Panc1 (cell line): ENCODE data around the gene LYZ. TPM values are rescaled to one million over a fixed set of nuclear protein-coding genes. Genes with fewer than 3 reads are reported as not detected.

Experiments
- ATAC-seq: fragments of 200-7000 bp; cut with Tn5 transposase; 2 replicates; pipeline ENCODE4 v1.9.1; 2020; ENCODE audit warnings: mild to moderate bottlenecking, moderate library complexity
- BruUV-seq: library from RNA; stranded (reverse); fragments of 400-500 nt; replicated peaks from 2 replicates; lab custom pipeline; 2021; lab: Mats Ljungman, UMichigan
- CTCF ChIA-PET: fragments of 300-600 bp; sonication (Branson Sonifier 250); formaldehyde crosslinking; loops from one replicate; lab custom pipeline; 2022; ENCODE audit warnings: antibody characterized with exemption; lab: Charles Lee
- POLR2A ChIA-PET: fragments of 300-600 bp; sonication (Branson Sonifier 250); formaldehyde crosslinking; loops from one replicate; lab custom pipeline; 2022; ENCODE audit warnings: antibody characterized with exemption; lab: Charles Lee
- DNase-seq: peaks from one replicate; pipeline ENCODE4 v3.0.0-alpha.2; 2010; ENCODE audit warnings: low read depth, low spot score
- H3K27ac ChIP-seq: 2 replicates; pipeline ENCODE4 v1.5.1; 2011; ENCODE audit warnings: mild to moderate bottlenecking, low read length, inconsistent platforms
- H3K27me3 ChIP-seq: fragments of 200-500 bp; sonication (Bioruptor generic); 2 replicates; pipeline ENCODE4 v1.6.0; 2014; ENCODE audit warnings: low read length, inconsistent platforms; ENCODE audit not compliant: control insufficient read depth, insufficient read depth
- H3K36me3 ChIP-seq: fragments of 200-500 bp; sonication (Bioruptor generic); 2 replicates; pipeline ENCODE4 v1.5.1; 2014; ENCODE audit warnings: inconsistent platforms, mild to moderate bottlenecking, low read length, moderate library complexity; ENCODE audit not compliant: control insufficient read depth, insufficient read depth
- H3K4me1 ChIP-seq: 2 replicates; pipeline ENCODE4 v1.5.1; 2011; ENCODE audit warnings: inconsistent platforms, mild to moderate bottlenecking, low read length, moderate library complexity; ENCODE audit not compliant: control insufficient read depth, insufficient read depth
- H3K4me3 ChIP-seq, 2 experiments: 2 replicates each; pipeline ENCODE4 v1.5.1; 2011 to 2012; ENCODE audit warnings: low read depth in 2 of 2, low read length in 2 of 2, mild to moderate bottlenecking in 2 of 2, inconsistent platforms in 1 of 2, moderate library complexity in 1 of 2
- H3K9me3 ChIP-seq: fragments of 200-500 bp; sonication (Bioruptor generic); 2 replicates; pipeline ENCODE4 v1.5.1; 2014; ENCODE audit warnings: low read depth, mild to moderate bottlenecking, inconsistent platforms, low read length, moderate library complexity; ENCODE audit not compliant: control insufficient read depth, insufficient read depth
- POLR2AphosphoS5 ChIP-seq: IDR thresholded peaks from 2 replicates; pipeline ENCODE4 v1.6.1; 2012; ENCODE audit warnings: mild to moderate bottlenecking, low read depth, low read length, moderate library complexity
- SIN3A ChIP-seq: IDR thresholded peaks from 2 replicates; pipeline ENCODE4 v1.6.1; 2012; ENCODE audit warnings: low read depth, mild to moderate bottlenecking, low read length, moderate library complexity, borderline replicate concordance; ENCODE audit not compliant: insufficient read depth
- TCF7L2 ChIP-seq: IDR thresholded peaks from 2 replicates; pipeline ENCODE4 v1.6.1; 2011; ENCODE audit warnings: mild to moderate bottlenecking, low read depth, low read length, inconsistent platforms
- in situ Hi-C: cut with HindIII; loops from 2 replicates; pipeline ENCODE4 v1.10.0; 2016; ENCODE audit warnings: low sequenced_read_pairs, low pct_unique_long_range_greater_than_20kb
- intact Hi-C: fragments of 100-400 bp; cut with micrococcal nuclease; formaldehyde crosslinking; loops from one replicate; pipeline ENCODE4 v1.10.0; 2022; ENCODE audit not compliant: unreplicated experiment
- total RNA-seq: library from RNA; stranded (reverse); gene quantifications from one replicate; pipeline ENCODE4 v1.2.1, GENCODE V29; 2021; ENCODE audit not compliant: unreplicated experiment
- TF ChIP-seq, protein P1 (sequence below): fragments of 450-650 bp; IDR thresholded peaks from 2 replicates; pipeline ENCODE4 v1.5.1; 2017; ENCODE audit warnings: mild to moderate bottlenecking
- TF ChIP-seq, protein P2 (sequence below), 2 experiments: IDR thresholded peaks; 2 replicates each; pipeline ENCODE4 v1.6.1; 2011 to 2012; ENCODE audit warnings: low read depth in 2 of 2, control low read depth in 1 of 2, low read length in 1 of 2, mild to moderate bottlenecking in 1 of 2, moderate library complexity in 1 of 2; ENCODE audit not compliant: insufficient read depth in 1 of 2

Gene LYZ
- total RNA-seq, 1 experiment from 2014 or later, result 1.1 TPM

DNA sequence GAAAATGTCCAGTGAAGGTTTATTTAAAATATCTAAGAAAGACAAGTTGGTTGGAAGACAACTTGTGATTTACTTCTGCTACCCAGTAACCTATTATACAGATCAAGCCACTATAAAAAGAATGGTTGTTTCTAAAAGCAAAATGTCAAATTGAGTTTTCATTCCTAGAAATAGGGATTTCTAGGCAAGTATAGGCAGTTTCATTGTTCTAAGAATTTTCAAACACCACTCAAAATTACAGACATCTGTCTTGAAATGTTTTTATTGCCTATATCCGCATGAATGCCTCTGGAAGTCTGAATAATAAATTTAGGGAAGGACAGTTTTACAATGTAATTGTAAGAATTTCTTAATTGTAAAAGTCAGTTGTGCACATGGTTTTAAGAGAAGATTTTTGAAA lies 20.0 kb downstream of the LYZ start:
- Histone ChIP-seq H3K36me3 (peaks cover 36% of the 10 kb centered on the region), H3K4me1 (no peaks in the 10 kb centered on the region), H3K4me3 (no peak overlapping the region), H3K9me3 (no peaks in the 10 kb centered on the region), H3K27me3 (no peaks in the 10 kb centered on the region), H3K27ac (no peak overlapping the region)
- ATAC-seq (no peak), DNase-seq (no peak)
- in situ Hi-C loops, result no loop called here
- ChIA-PET CTCF (no interaction called here), POLR2A (no interaction called here)
- TF ChIP-seq POLR2AphosphoS5, result no peak
- TF ChIP-seq SIN3A, result no peak
- no peak for TF ChIP-seq TCF7L2
- TF ChIP-seq, protein P1, sequence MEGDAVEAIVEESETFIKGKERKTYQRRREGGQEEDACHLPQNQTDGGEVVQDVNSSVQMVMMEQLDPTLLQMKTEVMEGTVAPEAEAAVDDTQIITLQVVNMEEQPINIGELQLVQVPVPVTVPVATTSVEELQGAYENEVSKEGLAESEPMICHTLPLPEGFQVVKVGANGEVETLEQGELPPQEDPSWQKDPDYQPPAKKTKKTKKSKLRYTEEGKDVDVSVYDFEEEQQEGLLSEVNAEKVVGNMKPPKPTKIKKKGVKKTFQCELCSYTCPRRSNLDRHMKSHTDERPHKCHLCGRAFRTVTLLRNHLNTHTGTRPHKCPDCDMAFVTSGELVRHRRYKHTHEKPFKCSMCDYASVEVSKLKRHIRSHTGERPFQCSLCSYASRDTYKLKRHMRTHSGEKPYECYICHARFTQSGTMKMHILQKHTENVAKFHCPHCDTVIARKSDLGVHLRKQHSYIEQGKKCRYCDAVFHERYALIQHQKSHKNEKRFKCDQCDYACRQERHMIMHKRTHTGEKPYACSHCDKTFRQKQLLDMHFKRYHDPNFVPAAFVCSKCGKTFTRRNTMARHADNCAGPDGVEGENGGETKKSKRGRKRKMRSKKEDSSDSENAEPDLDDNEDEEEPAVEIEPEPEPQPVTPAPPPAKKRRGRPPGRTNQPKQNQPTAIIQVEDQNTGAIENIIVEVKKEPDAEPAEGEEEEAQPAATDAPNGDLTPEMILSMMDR, result no peak
- TF ChIP-seq, protein P2, sequence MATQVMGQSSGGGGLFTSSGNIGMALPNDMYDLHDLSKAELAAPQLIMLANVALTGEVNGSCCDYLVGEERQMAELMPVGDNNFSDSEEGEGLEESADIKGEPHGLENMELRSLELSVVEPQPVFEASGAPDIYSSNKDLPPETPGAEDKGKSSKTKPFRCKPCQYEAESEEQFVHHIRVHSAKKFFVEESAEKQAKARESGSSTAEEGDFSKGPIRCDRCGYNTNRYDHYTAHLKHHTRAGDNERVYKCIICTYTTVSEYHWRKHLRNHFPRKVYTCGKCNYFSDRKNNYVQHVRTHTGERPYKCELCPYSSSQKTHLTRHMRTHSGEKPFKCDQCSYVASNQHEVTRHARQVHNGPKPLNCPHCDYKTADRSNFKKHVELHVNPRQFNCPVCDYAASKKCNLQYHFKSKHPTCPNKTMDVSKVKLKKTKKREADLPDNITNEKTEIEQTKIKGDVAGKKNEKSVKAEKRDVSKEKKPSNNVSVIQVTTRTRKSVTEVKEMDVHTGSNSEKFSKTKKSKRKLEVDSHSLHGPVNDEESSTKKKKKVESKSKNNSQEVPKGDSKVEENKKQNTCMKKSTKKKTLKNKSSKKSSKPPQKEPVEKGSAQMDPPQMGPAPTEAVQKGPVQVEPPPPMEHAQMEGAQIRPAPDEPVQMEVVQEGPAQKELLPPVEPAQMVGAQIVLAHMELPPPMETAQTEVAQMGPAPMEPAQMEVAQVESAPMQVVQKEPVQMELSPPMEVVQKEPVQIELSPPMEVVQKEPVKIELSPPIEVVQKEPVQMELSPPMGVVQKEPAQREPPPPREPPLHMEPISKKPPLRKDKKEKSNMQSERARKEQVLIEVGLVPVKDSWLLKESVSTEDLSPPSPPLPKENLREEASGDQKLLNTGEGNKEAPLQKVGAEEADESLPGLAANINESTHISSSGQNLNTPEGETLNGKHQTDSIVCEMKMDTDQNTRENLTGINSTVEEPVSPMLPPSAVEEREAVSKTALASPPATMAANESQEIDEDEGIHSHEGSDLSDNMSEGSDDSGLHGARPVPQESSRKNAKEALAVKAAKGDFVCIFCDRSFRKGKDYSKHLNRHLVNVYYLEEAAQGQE (IDR thresholded peaks at IDR 0.05; ENCODE audit: insufficient read depth in 1 of 2, low read depth in 2 of 2, low read length in 1 of 2), result no peak
- intact Hi-C loops, result no loop called here
- no TSS peak for BruUV-seq

DNA sequence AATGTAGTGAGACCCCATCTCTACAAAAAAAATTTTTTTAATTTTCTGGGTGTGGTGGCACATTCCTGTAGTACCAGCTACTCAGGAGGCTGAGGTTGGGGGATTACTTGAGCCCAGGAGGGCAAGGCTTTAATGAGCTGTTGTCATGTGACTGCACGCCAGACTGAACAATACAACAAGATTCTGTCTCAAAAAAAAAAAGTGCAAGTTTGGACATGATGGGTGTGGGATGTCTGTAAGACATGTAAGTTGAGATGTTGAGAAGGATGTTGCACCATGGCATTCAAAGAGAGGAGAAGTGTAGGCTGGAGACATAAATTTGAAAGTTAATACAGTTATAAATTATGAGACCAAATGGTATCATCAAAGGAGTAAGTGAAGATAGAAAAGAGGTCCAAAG lies 34.9 kb downstream of the LYZ start:
- intact Hi-C loops, result no loop called here
- ATAC-seq (no peak), DNase-seq (no peak)
- BruUV-seq, result no TSS peak
- CTCF ChIA-PET, result no interaction called here
- Histone ChIP-seq H3K9me3 (no peaks in the 10 kb centered on the region), H3K27ac (no peak overlapping the region), H3K36me3 (peaks cover 4% of the 10 kb centered on the region), H3K4me3 (no peak overlapping the region), H3K4me1 (no peaks in the 10 kb centered on the region), H3K27me3 (no peaks in the 10 kb centered on the region)
- POLR2A ChIA-PET, result no interaction called here
- in situ Hi-C loops, result no loop called here
- no peak for TF ChIP-seq TCF7L2
- no peak for TF ChIP-seq POLR2AphosphoS5
- TF ChIP-seq, protein P1, result no peak
- TF ChIP-seq, protein P2 (IDR thresholded peaks at IDR 0.05; ENCODE audit: insufficient read depth in 1 of 2, low read depth in 2 of 2, low read length in 1 of 2), result no peak
- no peak for TF ChIP-seq SIN3A
